ENCODE results near the gene STIP1. TPM values are rescaled to one million over a fixed set of nuclear protein-coding genes. Genes with fewer than 3 reads are reported as not detected.

The STIP1 gene
- total and polyA plus RNA-seq, 2 donors (not counting 3 experiments of a cell fraction or from before 2014, with no cell fraction given), result 117 to 226 TPM

DNA sequence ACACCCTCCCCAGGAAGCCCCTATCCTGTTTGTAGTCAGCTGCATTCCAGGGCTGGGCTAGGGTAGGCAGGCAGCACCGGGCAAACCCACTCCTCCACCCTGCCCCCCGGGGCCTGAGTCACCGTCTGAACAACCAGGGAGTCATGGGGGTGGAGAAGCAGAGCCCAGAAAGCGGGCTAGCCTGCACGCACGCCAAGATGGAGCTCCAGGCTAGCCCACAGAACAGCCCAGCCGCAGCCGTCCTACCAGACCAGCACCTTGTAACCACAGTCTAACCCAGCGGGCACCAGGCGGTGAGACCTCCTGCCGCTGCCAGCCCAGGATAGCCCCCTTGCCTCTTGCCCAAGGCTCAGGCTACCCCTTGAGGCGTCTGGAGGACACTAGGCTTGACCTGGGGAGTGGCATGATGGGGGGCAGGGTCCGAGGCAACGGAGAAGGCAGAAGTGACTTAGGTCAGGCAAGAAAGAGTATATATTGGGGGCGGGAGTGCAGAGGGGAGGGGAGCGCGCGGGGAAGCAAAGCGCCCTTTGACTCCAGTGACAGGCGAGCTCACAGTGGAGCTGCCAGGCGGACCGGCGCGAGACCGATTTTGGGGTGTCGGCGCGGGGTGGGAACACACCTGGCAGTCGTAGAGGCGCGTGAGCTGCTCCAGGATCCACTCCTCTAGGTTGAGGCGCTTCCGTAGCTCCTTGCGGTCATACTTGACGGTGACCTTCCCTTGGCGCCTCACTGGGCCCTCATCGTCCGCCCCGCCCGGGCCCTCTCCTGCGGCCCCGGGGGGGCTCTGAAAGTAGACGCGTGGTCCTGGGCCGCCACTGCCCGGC is 60.0 kb downstream of the STIP1 start:
- H3K4me2 ChIP-seq (ENCODE audit: insufficient read depth, low read length), result no peak overlapping the region
- dilution Hi-C loops (cut with MboI; ENCODE audit: extremely low pct_ligation_motif_present, low sequenced_read_pairs), result no loop called here
- intact Hi-C loops (cut with micrococcal nuclease), result loop anchor here (2.0 kb wide), 1 partner anchor 39 kb away; the partner anchor contains the start of genes BAD and GPR137
- no peaks in the 10 kb centered on the region for H3K9me3 ChIP-seq (replicated peaks; ENCODE audit: control insufficient read depth, insufficient read depth, low read length)
- TSS peak; percentile 13 for BruUV-seq (replicated peaks)
- peak overlapping the region; percentile 67 for H3K9ac ChIP-seq (replicated peaks; ENCODE audit: extremely low read depth, insufficient read depth, low read length)
- ChIA-PET POLR2A (interaction anchor here (0.6 to 2.2 kb wide), 5 partner anchors 22 to 58 kb away, joined by 3 to 10 read pairs (median 5); no protein-coding TSS in a partner anchor), CTCF (interaction anchor here (0.9 to 5.0 kb wide), 11 partner anchors 9 to 109 kb away, joined by 3 to 36 read pairs (median 5); partner anchors contain the start of genes CATSPERZ, ESRRA, PRDX5 and STIP1)
- H3K27ac ChIP-seq (ENCODE audit: insufficient read depth, low read depth, low read length), result peak overlapping the region; percentile 47
- FAIRE-seq (peak; percentile 95), DNase-seq (ENCODE audit: low read depth, low spot score) (peak; percentile 82)
- peaks cover 40% of the 10 kb centered on the region for H3K79me2 ChIP-seq (ENCODE audit: control insufficient read depth, insufficient read depth, low read length)
- H3K27me3 ChIP-seq (ENCODE audit: control insufficient read depth in 2 of 2, insufficient read depth in 2 of 2, low read length in 2 of 2), result no peaks in the 10 kb centered on the region
- TF ChIP-seq GATA2 (IDR thresholded peaks at IDR 0.05; ENCODE audit: insufficient read depth, insufficient read length, low read depth, low read length) (no peak), MYC (IDR thresholded peaks at IDR 0.05; ENCODE audit: low read depth, low read length) (peak; percentile 24), FOS (IDR thresholded peaks at IDR 0.05; ENCODE audit: borderline replicate concordance, insufficient read depth, low read length) (peak; percentile 92), JUN (IDR thresholded peaks at IDR 0.05; ENCODE audit: borderline replicate concordance, insufficient read depth, insufficient read length, low read depth) (peak; percentile 8), POLR2AphosphoS5 (IDR thresholded peaks at IDR 0.05; ENCODE audit: insufficient read depth, low read depth, low read length) (peak; percentile 97), MAX (IDR thresholded peaks at IDR 0.05; ENCODE audit: insufficient read depth, insufficient read length) (no peak), CTCF (IDR thresholded peaks at IDR 0.05; ENCODE audit: extremely low read depth in 1 of 2, insufficient read depth in 1 of 2, low read depth in 1 of 2, low read length in 2 of 2) (no peak), POLR2A (IDR thresholded peaks at IDR 0.05; ENCODE audit: low read depth, low read length) (peak; percentile 97), EZH2 (IDR thresholded peaks at IDR 0.05; ENCODE audit: borderline replicate concordance, low read depth, low read length, severe bottlenecking) (no peak)
- H3K36me3 ChIP-seq (ENCODE audit: control insufficient read depth in 2 of 2, extremely low read depth in 1 of 2, insufficient read depth in 2 of 2, low read length in 2 of 2), result peaks cover 0 to 12% of the 10 kb centered on the region in 2 experiments
- H3K4me1 ChIP-seq (ENCODE audit: control insufficient read depth, extremely low read depth, insufficient read depth, low read length), result peaks cover 23% of the 10 kb centered on the region
- H3K4me3 ChIP-seq (replicated peaks in 1 of 3; ENCODE audit: insufficient read depth in 1 of 3, low read depth in 1 of 3, low read length in 3 of 3), result peak overlapping the region; percentile 67 to 78 (median 73)
- no peaks in the 10 kb centered on the region for H3K9me1 ChIP-seq (replicated peaks; ENCODE audit: control insufficient read depth, extremely low read depth, insufficient read depth, low read length)
- no peak overlapping the region for H2AFZ ChIP-seq (ENCODE audit: low read depth, low read length)
- no peaks in the 10 kb centered on the region for H4K20me1 ChIP-seq (replicated peaks; ENCODE audit: control insufficient read depth, extremely low read depth, insufficient read depth, low read length)
